Cortex of kidney (tissue), 1 donor: Measurements from ENCODE around the gene FOXP4.

Experiments used
- DNase-seq: peaks from one replicate; lab custom pipeline; 2025; lab: John Stamatoyannopoulos, UW

FOXP4 gene

DNA sequence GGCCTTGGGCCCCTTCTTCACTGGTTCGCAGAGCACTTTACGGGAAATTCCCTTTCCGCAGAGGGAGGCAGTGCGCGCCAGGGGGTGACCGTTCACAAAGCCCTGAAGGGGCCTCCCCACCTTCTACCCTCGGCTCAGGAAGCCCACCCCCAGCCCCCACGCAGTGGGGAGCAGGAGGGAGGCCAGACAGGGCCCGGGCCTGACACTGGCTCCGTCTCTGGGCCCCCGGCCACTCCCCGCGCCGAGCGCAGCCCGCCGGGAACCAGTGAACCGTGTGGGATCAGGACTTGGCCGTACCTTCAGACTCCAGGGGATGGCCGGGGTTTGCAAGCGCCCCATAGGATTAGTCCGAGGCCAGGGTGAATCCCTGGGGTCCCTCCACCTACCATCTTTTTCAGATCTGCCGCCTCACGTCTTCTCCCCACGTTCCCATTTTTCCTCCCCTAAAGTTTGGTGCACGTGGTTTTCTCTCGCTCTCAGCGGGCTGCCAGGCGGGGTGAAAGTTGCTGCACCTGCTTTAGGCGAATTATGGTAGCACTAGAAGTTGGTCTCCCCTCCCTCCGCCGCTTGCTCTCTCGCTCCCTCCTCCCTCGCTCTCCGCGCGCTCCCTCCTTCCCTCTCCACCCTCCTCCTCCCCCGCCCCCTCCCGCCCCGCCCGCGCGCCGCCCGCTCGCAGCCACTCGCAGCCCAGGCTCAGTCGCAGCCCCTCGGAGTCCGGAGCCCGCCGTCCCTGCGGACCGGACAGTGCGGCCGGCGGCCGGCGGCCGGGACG, at the start of gene FOXP4:
FOXP4 (plus strand) TSS at position 679 of the 772 bp plus-strand sequence. CDS start 19,380 bp downstream, outside the sequence.
- no peak for DNase-seq

DNA sequence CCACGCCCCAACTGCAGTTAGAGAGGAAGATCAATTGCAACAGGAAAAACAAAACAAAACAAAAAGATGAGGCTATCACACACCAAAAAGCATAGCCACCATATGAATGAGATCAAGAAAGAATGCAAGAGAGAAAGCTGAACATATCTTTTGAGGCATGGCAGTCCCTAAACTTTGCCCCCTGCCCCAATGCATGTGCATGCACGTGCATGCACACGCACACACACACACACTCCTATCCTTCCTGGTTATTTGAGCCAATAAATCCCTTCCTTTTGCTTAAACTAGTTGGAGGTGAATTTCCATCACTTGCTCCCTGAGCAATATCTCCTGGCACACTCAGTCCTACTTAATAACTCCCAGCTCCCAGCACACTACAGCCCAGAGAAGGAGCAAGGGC, 48.6 kb upstream of the FOXP4 start:
- no peak for DNase-seq

DNA sequence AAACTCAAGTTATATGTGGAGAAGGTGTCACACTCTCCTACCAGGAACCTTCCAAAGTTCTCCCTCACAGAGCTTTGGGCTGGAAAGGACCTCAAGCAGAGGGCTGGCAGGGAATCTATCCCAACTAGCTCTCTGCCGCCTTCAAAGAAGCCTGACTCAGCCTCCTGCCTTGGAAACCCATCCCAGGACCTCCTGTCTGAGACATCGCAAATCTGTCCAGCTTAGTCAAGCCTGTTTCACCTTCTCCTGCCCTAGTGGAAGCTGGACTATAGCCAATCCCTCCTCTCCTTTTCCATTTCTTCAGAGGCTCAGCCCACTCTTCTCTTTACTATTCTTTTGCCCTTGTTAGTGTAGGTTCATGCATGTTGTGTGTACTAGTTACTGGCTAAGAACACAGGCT, 48.2 kb upstream of the FOXP4 start:
- no peak for DNase-seq

- DNase-seq, result no peak
Observed at GRCh38 chr6:41498968-41499599, 47.1 kb upstream of the FOXP4 start.

GRCh38 chr6:41500561-41500960, 45.6 kb upstream of the FOXP4 start:
- DNase-seq, result no peak

DNA sequence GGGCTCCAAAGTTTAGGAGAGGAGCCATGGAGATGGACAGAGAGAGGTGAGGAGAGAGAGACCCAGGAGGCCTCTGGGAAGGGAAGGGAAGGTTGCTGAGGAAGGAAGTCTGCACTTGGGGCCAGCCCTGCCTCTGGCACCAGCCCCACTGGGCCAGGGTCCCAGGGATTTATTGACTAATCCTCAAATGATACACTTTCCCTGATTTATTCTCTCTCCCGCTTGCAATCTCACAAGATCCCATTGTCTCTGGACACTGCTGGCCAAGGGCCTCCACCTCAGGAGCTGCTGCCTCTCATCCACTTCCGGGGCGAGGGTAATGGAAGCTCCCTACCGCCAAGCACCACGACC, 43.6 kb upstream of the FOXP4 start:
- no peak for DNase-seq

DNA sequence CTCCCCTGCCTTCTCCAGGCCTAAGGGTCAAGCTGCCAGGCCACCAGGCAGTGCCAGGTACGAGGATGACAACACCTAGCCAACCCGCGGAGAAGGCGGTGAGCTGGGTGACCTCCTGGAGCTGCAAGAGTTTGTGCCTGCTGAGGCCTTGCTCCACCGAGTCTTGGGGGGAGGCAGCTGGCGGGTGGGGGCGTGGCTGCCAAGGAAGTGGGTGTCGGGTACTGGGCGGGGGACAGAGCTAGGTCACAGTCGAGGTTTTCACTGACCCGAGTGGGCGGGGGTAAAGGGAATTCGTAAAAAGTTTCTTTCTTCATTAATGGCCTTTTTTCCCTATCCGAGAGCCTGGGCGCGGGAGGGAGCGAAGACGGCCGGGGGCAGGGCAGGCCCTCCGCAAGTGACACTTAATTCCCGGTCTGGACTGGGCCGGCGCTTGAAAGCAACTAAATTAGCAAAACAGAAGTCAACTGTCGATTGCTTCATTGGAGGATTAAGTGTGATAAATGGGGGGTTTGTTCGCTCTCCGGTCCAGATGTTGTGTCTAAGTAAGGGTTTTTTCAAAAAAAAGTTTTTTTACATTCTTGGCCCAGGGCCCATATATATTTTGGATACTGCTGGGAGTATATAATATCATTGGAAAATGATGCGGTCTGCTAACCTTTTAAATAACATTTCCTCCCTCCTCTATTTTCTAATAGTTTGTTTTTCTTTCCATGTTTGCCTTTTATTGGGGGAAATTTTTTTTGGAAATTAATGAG, 43.1 kb upstream of the FOXP4 start:
- DNase-seq, result no peak

DNA sequence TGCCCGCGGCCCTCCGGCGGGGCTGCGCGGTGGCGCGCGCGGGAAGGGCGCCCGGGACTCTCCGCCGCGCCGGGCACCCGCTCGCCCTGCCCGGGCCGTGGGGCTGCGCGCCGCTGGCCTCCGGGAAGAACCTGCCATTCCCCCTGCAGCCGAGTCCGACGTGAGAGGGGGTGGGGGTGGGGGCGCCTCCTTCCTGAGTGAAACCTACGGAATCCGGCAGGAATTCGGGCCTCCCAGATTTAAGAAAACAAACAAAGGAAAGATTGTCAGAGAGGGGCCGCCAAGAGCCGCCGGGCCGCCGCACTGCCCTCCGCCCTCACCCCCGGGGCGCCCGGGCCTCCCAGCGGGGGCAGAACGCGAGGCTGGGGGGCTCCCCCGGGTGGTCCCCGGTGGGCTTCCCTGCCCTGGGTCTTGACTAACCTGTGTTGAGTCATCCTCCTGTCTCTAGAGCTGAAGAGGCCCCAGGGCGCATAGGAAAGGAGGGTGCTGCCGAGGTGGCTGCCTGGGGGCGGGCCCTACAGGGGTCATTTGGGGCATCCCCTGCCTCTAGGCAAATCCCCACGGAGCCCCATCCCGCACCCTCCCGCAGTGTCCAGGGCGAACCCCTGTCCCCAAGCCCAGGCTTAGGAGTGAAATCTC, 42.2 kb upstream of the FOXP4 start:
- no peak for DNase-seq

DNA sequence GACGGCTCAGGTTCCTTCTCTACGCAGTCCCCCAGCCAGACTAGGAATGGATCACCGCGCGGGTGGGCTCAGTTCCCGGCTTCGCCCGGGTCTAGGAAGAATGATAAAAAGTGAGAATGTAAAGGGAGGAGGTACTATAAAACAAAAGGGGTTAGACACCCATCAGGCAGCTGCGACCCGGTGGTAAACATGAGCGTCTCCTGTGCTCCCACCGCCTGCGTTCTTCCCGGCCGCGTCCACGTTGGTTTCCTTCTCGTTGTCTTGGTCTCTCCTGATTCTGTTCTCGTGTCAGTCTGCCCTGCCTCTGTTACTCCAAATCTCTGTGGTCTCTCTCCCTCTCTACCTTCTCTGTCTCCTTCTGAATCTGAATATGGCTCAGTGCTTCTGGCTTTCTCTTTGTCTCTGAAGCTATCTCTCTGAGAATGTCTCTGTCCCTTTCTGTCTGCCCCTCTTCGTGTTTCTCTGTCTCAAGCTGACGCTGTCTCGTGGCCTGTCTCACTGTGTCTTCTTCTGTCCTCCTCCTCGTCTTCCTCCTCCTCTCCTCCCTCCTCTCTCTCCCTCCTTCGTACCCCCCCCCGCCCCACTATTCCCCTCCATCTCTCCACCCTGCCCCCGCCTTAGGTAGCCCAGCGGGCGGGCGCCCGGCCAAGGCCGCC, 41.6 kb upstream of the FOXP4 start:
- DNase-seq, result no peak

- DNase-seq, result no peak
Observed at GRCh38 chr6:41505122-41506049, 40.8 kb upstream of the FOXP4 start.

- DNase-seq, result no peak
Observed at GRCh38 chr6:41508479-41508878, 37.7 kb upstream of the FOXP4 start.

DNA sequence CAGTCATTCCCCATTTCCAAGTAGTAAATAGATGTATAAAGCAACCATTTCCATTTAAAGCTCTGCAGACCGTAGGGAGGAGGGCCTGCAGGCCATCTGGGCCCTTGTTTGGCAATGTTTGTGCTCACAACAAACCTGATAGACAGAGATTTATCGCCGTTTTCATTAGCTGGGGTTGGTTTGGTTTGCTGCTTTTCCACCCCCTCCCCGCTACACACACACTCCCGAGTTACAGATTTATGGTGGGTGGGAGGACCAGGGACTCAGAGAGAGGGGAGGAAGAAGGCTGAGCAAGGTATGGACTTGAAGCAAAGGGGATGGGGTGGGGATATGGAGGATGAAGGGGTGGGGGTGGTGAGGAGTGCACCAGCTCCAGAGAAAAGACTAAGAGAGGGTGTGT, 36.6 kb upstream of the FOXP4 start:
- no peak for DNase-seq

DNA sequence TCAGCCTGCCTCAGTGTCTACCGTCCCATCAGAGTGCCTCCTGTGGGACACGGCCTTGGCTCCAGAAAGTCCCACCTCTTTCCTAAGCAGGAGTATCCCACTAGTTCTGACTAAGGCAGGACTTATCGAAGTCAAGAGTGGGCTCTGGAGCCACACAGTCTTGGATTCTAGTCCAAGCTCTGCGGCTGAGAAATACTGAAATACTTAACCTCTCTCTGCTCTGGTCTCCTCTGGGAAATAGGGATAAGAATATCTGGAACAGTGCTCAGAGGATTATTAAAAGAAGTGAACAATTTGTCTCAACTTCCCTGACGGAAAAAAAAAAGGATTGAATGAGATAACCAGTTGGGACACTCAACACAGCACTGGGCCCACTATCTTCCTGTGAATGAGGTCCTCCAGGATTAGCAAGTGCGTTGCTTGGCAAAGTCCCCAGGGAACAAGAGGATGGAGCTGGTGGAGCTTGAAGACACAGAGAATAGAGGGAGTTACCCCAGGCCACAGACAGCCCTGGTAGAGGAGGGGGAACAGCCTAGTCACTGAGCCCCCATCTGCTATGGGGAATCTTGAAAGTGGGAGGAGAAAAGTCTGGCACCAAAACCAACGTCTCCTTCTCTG, 34.6 kb upstream of the FOXP4 start:
- no peak for DNase-seq

DNA sequence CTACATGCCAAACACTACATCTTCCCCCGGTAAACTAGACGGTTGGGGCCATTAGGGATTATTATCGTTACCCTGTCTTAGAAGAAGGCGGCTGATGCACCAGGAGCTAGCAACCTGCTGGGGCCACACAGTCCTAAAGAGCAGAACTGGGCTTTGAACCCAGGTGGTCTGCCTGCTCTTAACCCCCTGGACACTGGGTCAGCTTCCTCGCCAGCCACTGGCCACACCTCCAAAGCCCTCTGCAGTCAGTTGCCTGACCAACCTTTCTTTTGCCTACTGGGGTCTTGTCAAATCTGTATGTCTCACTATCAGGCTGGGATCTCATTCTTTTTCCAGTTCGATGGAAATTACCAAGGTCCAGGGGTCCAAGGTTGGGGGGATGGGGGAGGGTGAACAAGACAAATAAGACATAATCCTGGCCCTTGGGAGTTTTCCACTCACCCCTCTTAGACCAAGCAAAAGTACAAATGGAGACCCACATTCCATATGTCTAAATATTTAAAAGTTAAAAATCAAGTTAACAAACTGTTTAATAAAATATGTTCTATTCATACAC, 34.0 kb upstream of the FOXP4 start:
- no peak for DNase-seq

DNA sequence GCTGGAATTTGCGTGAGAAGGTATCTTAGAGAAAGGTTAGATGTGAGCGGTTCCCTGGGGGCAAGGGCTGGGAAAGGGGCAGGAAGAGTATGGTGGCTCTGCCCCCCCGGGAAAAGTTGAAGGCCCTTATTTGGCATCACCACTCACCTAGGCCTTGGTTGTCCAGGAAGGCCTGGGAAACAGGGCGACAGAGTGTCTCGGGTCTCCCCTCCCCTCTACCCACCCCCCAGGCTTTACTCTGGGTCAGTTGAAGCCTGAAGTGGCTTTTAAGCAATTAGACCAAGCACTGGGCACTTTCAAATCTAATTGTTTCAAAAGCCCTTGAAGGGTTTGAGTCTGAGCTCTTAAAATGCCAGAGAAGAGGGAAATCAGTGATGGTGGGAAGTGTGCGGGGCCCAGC, 30.2 kb upstream of the FOXP4 start:
- no peak for DNase-seq

DNA sequence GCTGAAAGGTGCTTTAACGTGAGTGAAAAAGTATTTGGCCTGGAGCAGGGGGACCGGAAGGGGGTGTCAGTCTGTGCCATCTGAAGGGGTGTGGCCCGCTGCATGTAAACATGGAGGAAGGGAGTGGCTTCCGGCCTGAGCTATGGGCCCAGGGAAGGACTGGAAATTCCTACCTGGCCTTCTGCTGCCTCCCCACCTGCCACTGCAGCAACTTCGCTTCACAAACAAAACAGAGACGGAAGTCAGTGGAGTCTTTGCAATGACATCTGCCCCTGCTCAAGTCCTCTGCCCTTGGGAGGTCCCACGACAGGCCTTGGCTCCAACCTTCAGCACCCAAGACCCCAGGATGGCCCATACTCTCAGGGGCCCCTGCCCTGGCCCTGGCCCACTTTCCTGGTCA, 28.1 kb upstream of the FOXP4 start:
- no peak for DNase-seq

DNA sequence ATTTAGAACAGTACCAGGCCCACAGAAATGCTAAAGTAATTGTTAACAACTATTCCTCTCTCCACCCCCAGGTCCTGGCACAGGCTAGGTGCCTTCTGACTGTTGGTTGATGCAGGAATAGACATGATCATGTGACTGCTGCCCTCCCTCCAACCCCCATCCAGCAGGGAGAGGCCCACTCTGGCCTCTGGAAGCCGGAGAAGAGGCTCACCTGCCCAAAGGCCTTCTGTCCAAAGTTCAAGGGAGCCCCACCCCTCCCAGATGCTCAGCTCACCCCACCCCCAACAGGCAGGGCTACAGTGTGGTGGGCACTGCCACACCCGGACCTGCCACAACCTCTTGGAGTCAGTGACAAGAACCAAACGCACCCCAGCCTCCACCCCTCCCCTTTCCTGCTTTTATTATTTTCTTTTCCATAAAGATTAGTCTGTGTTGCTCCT, 26.9 kb upstream of the FOXP4 start:
- no peak for DNase-seq

- DNase-seq, result no peak
Observed at GRCh38 chr6:41519745-41520699, 26.2 kb upstream of the FOXP4 start.
